PC-3 (cell line): ENCODE data around the gene LRP5.

Source experiments
- CTCF ChIP-seq: fragments of 300-600 bp; sonication (generic); conservative IDR thresholded peaks from 2 replicates; pipeline ENCODE4 v1.5.1; 2017; ENCODE audit warnings: antibody characterized with exemption, low read depth, mild to moderate bottlenecking, low read length
- EZH2 ChIP-seq: fragments of 300-600 bp; sonication (generic); IDR thresholded peaks from one replicate; pipeline ENCODE4 v1.6.1; 2017; ENCODE audit warnings: antibody characterized with exemption, mild to moderate bottlenecking, low read length; ENCODE audit not compliant: unreplicated experiment

- TF ChIP-seq CTCF (no peak), EZH2 (no peak)
Observed at GRCh38 chr11:68457216-68457897, 145.0 kb downstream of the LRP5 start.
